ENCODE measurements around the gene ANO7. TPM values are rescaled to one million over a fixed set of nuclear protein-coding genes. Genes with fewer than 3 reads are reported as not detected.

ANO7 gene
- total RNA-seq, 2 experiments from 2014 or later, result 0.29 to 0.31 TPM

GRCh38 chr2:241270531-241270930 lies 82.1 kb downstream of the ANO7 start:
- Mint-ChIP-seq H3K9me3 (ENCODE audit: insufficient read depth) (peaks cover 4% of the 10 kb centered on the region), H3K4me3 (peak overlapping the region; percentile 87), H3K4me1 (ENCODE audit: low read depth) (peaks cover 33% of the 10 kb centered on the region), H3K27ac (no peak overlapping the region), H3K27me3 (ENCODE audit: low read depth) (no peaks in the 10 kb centered on the region), H3K36me3 (ENCODE audit: low read depth) (peaks cover 43% of the 10 kb centered on the region)
- ChIA-PET POLR2A (interaction anchor here (1.1 to 1.2 kb wide), 2 partner anchors 32 to 44 kb away, joined by 3 to 6 read pairs; no protein-coding TSS in a partner anchor), CTCF (no interaction called here)
- no peak for ATAC-seq
- DNase-seq, result no peak

GRCh38 chr2:241271706-241272302 lies 83.3 kb downstream of the ANO7 start:
- Mint-ChIP-seq H3K27me3 (ENCODE audit: low read depth) (no peaks in the 10 kb centered on the region), H3K4me3 (peak overlapping the region; percentile 87), H3K9me3 (ENCODE audit: insufficient read depth) (peaks cover 12% of the 10 kb centered on the region), H3K4me1 (ENCODE audit: low read depth) (peaks cover 33% of the 10 kb centered on the region), H3K36me3 (ENCODE audit: low read depth) (peaks cover 38% of the 10 kb centered on the region), H3K27ac (peak overlapping the region; percentile 86)
- POLR2A ChIA-PET, result interaction anchor here (1.1 to 1.2 kb wide), 2 partner anchors 31 to 42 kb away, joined by 3 to 6 read pairs; no protein-coding TSS in a partner anchor
- CTCF ChIA-PET, result no interaction called here
- DNase-seq, result peak; percentile 65
- peak; percentile 72 for ATAC-seq

- Mint-ChIP-seq H3K4me3 (peak overlapping the region; percentile 72), H3K27ac (peak overlapping the region; percentile 56), H3K27me3 (ENCODE audit: low read depth) (no peaks in the 10 kb centered on the region), H3K9me3 (ENCODE audit: insufficient read depth) (peaks cover 12% of the 10 kb centered on the region), H3K36me3 (ENCODE audit: low read depth) (peaks cover 42% of the 10 kb centered on the region), H3K4me1 (ENCODE audit: low read depth) (peaks cover 33% of the 10 kb centered on the region)
- CTCF ChIA-PET, result no interaction called here
- DNase-seq (peak; percentile 44), ATAC-seq (peak; percentile 82)
- POLR2A ChIA-PET, result no interaction called here
These were observed 84.1 kb downstream of the ANO7 start for GRCh38 chr2:241272303-241273209.

- no peaks in the 10 kb centered on the region for H3K27me3 Mint-ChIP-seq (ENCODE audit: low read depth)
- POLR2A ChIA-PET, result no interaction called here
- H3K9me3 Mint-ChIP-seq (ENCODE audit: insufficient read depth), result peaks cover 12% of the 10 kb centered on the region
- peak overlapping the region; percentile 72 for H3K4me3 Mint-ChIP-seq
- peaks cover 36% of the 10 kb centered on the region for H3K36me3 Mint-ChIP-seq (ENCODE audit: low read depth)
- H3K27ac Mint-ChIP-seq, result peak overlapping the region; percentile 56
- CTCF ChIA-PET, result no interaction called here
- ATAC-seq (no peak), DNase-seq (no peak)
- peaks cover 29% of the 10 kb centered on the region for H3K4me1 Mint-ChIP-seq (ENCODE audit: low read depth)
These were observed 84.9 kb downstream of the ANO7 start for GRCh38 chr2:241273210-241274020.

GRCh38 chr2:241274127-241274526 lies 85.7 kb downstream of the ANO7 start:
- POLR2A ChIA-PET, result no interaction called here
- Mint-ChIP-seq H3K27ac (no peak overlapping the region), H3K9me3 (ENCODE audit: insufficient read depth) (peaks cover 12% of the 10 kb centered on the region), H3K4me1 (ENCODE audit: low read depth) (peaks cover 24% of the 10 kb centered on the region), H3K36me3 (ENCODE audit: low read depth) (peaks cover 32% of the 10 kb centered on the region), H3K4me3 (no peak overlapping the region), H3K27me3 (ENCODE audit: low read depth) (no peaks in the 10 kb centered on the region)
- CTCF ChIA-PET, result no interaction called here
- DNase-seq (no peak), ATAC-seq (no peak)

Other genes starting within 250 kb of the ANO7 start
- gene SNED1, start 190.1 kb upstream of the ANO7 start, total RNA-seq, result 1 to 10 TPM; 3.4 to 3.5 TPM
- 10 to 100 TPM; 24.1 to 26.3 TPM for gene MTERF4, start 86.4 kb upstream of the ANO7 start, total RNA-seq
- 10 to 100 TPM; 46.7 to 52.4 TPM for gene PASK, start 39.2 kb upstream of the ANO7 start, total RNA-seq
- gene PPP1R7, start 38.2 kb upstream of the ANO7 start, total RNA-seq, result 10 to 100 TPM; 90.8 to 97.2 TPM
- gene HDLBP, start 127.0 kb downstream of the ANO7 start, total RNA-seq, result 100 to 1,000 TPM; 186 to 187 TPM
- gene SEPTIN2, start 127.2 kb downstream of the ANO7 start, total RNA-seq, result 100 to 1,000 TPM; 247 TPM
- gene FARP2, start 167.6 kb downstream of the ANO7 start, total RNA-seq, result 10 to 100 TPM; 19.3 to 22.7 TPM